Measurements from ENCODE around the gene JAM3.

DNA sequence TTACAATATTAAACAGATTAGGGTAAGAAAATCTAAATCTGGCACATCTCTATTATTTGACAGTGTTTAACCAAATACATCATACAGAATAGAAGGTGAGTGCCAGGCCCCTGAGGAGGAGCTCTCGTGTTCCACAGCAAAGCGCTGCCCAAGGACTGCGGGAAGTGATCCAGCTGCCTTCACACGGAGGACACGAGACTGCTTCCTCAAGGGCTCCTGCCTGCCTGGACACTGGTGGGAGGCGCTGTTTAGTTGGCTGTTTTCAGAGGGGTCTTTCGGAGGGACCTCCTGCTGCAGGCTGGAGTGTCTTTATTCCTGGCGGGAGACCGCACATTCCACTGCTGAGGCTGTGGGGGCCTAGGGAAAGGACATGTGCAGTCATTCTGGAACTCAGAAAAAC, 83.8 kb downstream of the JAM3 start:
- TF ChIP-seq EZH2phosphoT487 (IDR thresholded peaks at IDR 0.05; ENCODE audit: borderline replicate concordance, low read length) (no peak), CTCF (IDR thresholded peaks at IDR 0.05; ENCODE audit: low read depth, low read length, poor library complexity, severe bottlenecking) (no peak)

All from DOHH2 (cell line).